HL-60 (cell line): ENCODE data around the gene RNF214.

Experiments
- DNase-seq, 2 experiments: peaks; one replicate each; pipeline ENCODE4 v3.0.0-alpha.2; 2010 to 2020; ENCODE audit warnings: low read depth in 1 of 2, low spot score in 1 of 2
- H3K27ac ChIP-seq: fragments of 250-450 bp; sonication (Bioruptor Pico); replicated peaks from 2 replicates; pipeline ENCODE4 v1.5.1; 2020; ENCODE audit warnings: mild to moderate bottlenecking, moderate library complexity
- H3K27me3 ChIP-seq: fragments of 250-450 bp; sonication (Bioruptor Pico); 2 replicates; pipeline ENCODE4 v1.5.1; 2021; ENCODE audit warnings: mild to moderate bottlenecking, moderate library complexity; ENCODE audit not compliant: insufficient read depth, poor library complexity, severe bottlenecking
- H3K4me3 ChIP-seq: replicated peaks from 2 replicates; pipeline ENCODE4 v1.5.1; 2011; ENCODE audit warnings: mild to moderate bottlenecking, control low read depth, low read length; ENCODE audit not compliant: insufficient read depth
- CTCF ChIP-seq: IDR thresholded peaks from one replicate; pipeline ENCODE4 v1.5.1; 2011; ENCODE audit warnings: low read length, control low read depth, inconsistent platforms; ENCODE audit not compliant: insufficient read depth
- GABPA ChIP-seq: IDR thresholded peaks from 2 replicates; pipeline ENCODE4 v1.6.1; 2012; ENCODE audit warnings: low read depth
- POLR2AphosphoS5 ChIP-seq: IDR thresholded peaks from 2 replicates; pipeline ENCODE4 v1.6.1; 2012; ENCODE audit warnings: low read depth
- REST ChIP-seq: IDR thresholded peaks from 2 replicates; pipeline ENCODE4 v1.6.1; 2012; ENCODE audit warnings: low read depth; ENCODE audit not compliant: insufficient replicate concordance
- SPI1 ChIP-seq: IDR thresholded peaks from 2 replicates; pipeline ENCODE4 v1.6.1; 2012; ENCODE audit warnings: low read depth, mild to moderate bottlenecking, borderline replicate concordance

The RNF214 gene

GRCh38 chr11:117239295-117239694, 6.8 kb downstream of the RNF214 start:
- DNase-seq: no peak
- no peak overlapping the region for H3K27ac ChIP-seq
- H3K27me3 ChIP-seq: no peaks in the 10 kb centered on the region
- no peak for TF ChIP-seq REST
- TF ChIP-seq GABPA: no peak
- no peak for TF ChIP-seq SPI1
- TF ChIP-seq POLR2AphosphoS5: no peak
- no peak for TF ChIP-seq CTCF
- H3K4me3 ChIP-seq: no peak overlapping the region

GRCh38 chr11:117248341-117248740, 15.9 kb downstream of the RNF214 start:
- TF ChIP-seq REST: no peak
- TF ChIP-seq GABPA: no peak
- TF ChIP-seq POLR2AphosphoS5: no peak
- no peak for TF ChIP-seq CTCF
- no peak for TF ChIP-seq SPI1
- no peak for DNase-seq

GRCh38 chr11:117249571-117249970, 17.1 kb downstream of the RNF214 start:
- no peak for DNase-seq
- no peak overlapping the region for H3K27ac ChIP-seq
- H3K27me3 ChIP-seq: no peaks in the 10 kb centered on the region
- no peak for TF ChIP-seq REST
- no peak for TF ChIP-seq POLR2AphosphoS5
- TF ChIP-seq CTCF: no peak
- no peak for TF ChIP-seq SPI1
- TF ChIP-seq GABPA: no peak
- H3K4me3 ChIP-seq: no peak overlapping the region

More at GRCh38 chr11:117248341-117248740, 15.9 kb downstream of the RNF214 start:
- no peaks in the 10 kb centered on the region for H3K27me3 ChIP-seq
- no peak overlapping the region for H3K4me3 ChIP-seq
- H3K27ac ChIP-seq: no peak overlapping the region
